Astrocyte (in vitro differentiated cells and primary cell): ENCODE results near the gene KCNAB3. TPM values are rescaled to one million over a fixed set of nuclear protein-coding genes. Genes with fewer than 3 reads are reported as not detected.

Experiments
- DNase-seq: peaks from one replicate; pipeline ENCODE4 v3.0.0-alpha.2; 2010; ENCODE audit warnings: low read depth
- FAIRE-seq: peaks from 2 replicates; lab custom pipeline; 2011; peaks lifted over from hg19 to GRCh38; lab: Jason Lieb, UNC
- H2AFZ ChIP-seq: 2 replicates; pipeline ENCODE4 v1.6.0; 2012; ENCODE audit warnings: low read depth, low read length, inconsistent platforms
- H3K27ac ChIP-seq: 2 replicates; pipeline ENCODE4 v1.5.1; 2011; ENCODE audit warnings: low read depth, low read length, inconsistent platforms
- H3K27me3 ChIP-seq: 2 replicates; pipeline ENCODE4 v1.6.0; 2011; ENCODE audit warnings: low read length, inconsistent platforms; ENCODE audit not compliant: insufficient read depth
- H3K36me3 ChIP-seq: 2 replicates; pipeline ENCODE4 v1.5.1; 2011; ENCODE audit warnings: low read length, inconsistent platforms; ENCODE audit not compliant: insufficient read depth
- H3K4me1 ChIP-seq: 2 replicates; pipeline ENCODE4 v1.5.1; 2011; ENCODE audit warnings: low read length, inconsistent platforms; ENCODE audit not compliant: insufficient read depth
- H3K4me2 ChIP-seq: 2 replicates; pipeline ENCODE4 v1.6.0; 2012; ENCODE audit warnings: low read length, inconsistent platforms
- H3K4me3 ChIP-seq: 2 replicates; pipeline ENCODE4 v1.5.1; 2011; ENCODE audit warnings: low read depth, mild to moderate bottlenecking, low read length, inconsistent platforms; ENCODE audit not compliant: insufficient read depth
- H3K79me2 ChIP-seq: 2 replicates; pipeline ENCODE4 v1.6.0; 2012; ENCODE audit warnings: mild to moderate bottlenecking, low read length, inconsistent platforms; ENCODE audit not compliant: insufficient read depth
- H3K9ac ChIP-seq: 2 replicates; pipeline ENCODE4 v1.6.0; 2012; ENCODE audit warnings: mild to moderate bottlenecking, low read length, inconsistent platforms
- H3K9me3 ChIP-seq: 2 replicates; pipeline ENCODE4 v1.5.1; 2012; ENCODE audit warnings: low read depth, mild to moderate bottlenecking, low read length, inconsistent platforms; ENCODE audit not compliant: insufficient read depth
- H4K20me1 ChIP-seq: 2 replicates; pipeline ENCODE4 v1.6.0; 2012; ENCODE audit warnings: low read length, inconsistent platforms; ENCODE audit not compliant: insufficient read depth
- H3K27ac Mint-ChIP-seq: one replicate; pipeline ENCODE4 v1.8.0; 2021; ENCODE audit warnings: mild to moderate bottlenecking, mixed read lengths; ENCODE audit not compliant: unreplicated experiment
- H3K27me3 Mint-ChIP-seq: one replicate; pipeline ENCODE4 v1.8.0; 2021; ENCODE audit warnings: low read depth, mixed read lengths; ENCODE audit not compliant: unreplicated experiment
- H3K36me3 Mint-ChIP-seq: one replicate; pipeline ENCODE4 v1.8.0; 2021; ENCODE audit warnings: low read depth, mixed read lengths; ENCODE audit not compliant: unreplicated experiment
- H3K4me1 Mint-ChIP-seq: one replicate; pipeline ENCODE4 v1.8.0; 2021; ENCODE audit warnings: low read depth, mixed read lengths; ENCODE audit not compliant: unreplicated experiment
- H3K4me3 Mint-ChIP-seq: one replicate; pipeline ENCODE4 v1.8.0; 2021; ENCODE audit warnings: mild to moderate bottlenecking, moderate library complexity, mixed read lengths; ENCODE audit not compliant: unreplicated experiment
- H3K9me3 Mint-ChIP-seq: one replicate; pipeline ENCODE4 v1.8.0; 2021; ENCODE audit warnings: mild to moderate bottlenecking, mixed read lengths; ENCODE audit not compliant: unreplicated experiment
- CTCF ChIP-seq: IDR thresholded peaks from 2 replicates; pipeline ENCODE4 v1.5.1; 2011; ENCODE audit warnings: low read depth, mild to moderate bottlenecking, inconsistent platforms, low read length, moderate library complexity; ENCODE audit not compliant: insufficient read depth
- EZH2 ChIP-seq: IDR thresholded peaks from 2 replicates; pipeline ENCODE4 v1.6.1; 2012; ENCODE audit warnings: mild to moderate bottlenecking, low read length, inconsistent platforms; ENCODE audit not compliant: insufficient read depth
- total RNA-seq: library from RNA; stranded (reverse); gene quantifications from 2 replicates; pipeline ENCODE4 v1.2.1, GENCODE V29; 2021

KCNAB3 gene
- total RNA-seq, 1 donor from 2014 or later: 1.4 TPM

DNA sequence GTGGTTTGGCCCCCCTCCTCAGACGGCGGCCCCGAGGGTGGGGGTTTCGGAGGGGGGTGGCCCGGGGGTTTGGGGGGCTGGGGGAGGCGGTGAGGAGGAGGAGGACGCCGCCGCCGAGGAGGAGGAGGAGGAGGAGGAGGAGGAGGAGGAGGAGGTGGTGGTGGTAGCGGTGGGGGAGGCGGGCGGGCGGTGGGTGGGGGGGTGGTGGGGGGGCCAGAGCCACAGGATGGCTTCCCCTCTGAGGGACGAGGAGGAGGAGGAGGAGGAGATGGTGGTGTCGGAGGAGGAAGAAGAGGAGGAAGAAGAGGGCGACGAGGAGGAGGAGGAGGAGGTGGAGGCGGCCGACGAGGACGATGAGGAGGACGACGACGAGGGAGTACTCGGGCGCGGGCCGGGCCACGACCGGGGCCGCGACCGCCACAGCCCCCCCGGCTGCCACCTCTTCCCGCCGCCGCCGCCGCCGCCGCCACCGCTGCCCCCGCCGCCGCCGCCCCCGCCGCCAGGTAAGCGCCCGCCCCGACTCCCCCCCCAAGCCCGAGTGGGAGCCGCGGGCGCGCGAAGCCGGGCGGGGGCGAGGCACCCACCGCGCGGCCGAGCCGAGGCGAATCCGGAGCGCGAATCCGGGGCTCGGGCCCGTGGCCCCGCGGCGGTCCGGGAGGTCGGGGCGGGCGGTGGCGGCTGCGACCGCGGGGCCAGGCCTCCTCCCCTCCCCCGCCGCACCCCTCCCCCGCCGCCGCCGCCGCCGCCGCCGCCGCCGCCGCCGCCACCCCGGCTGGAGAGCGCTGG, 44.9 kb downstream of the KCNAB3 start:
- H3K9me3 Mint-ChIP-seq: no peaks in the 10 kb centered on the region
- H3K4me3 Mint-ChIP-seq: peak overlapping the region; percentile 81
- Histone ChIP-seq H4K20me1 (peaks cover 21% of the 10 kb centered on the region), H3K4me2 (peak overlapping the region; percentile 96), H3K9me3 (no peaks in the 10 kb centered on the region), H2AFZ (no peak overlapping the region), H3K27ac (peak overlapping the region; percentile 84), H3K79me2 (peaks cover 32% of the 10 kb centered on the region), H3K4me3 (peak overlapping the region; percentile 71), H3K9ac (peak overlapping the region; percentile 87), H3K27me3 (no peaks in the 10 kb centered on the region), H3K4me1 (peaks cover 35% of the 10 kb centered on the region), H3K36me3 (peaks cover 14% of the 10 kb centered on the region)
- H3K36me3 Mint-ChIP-seq: peaks cover 3% of the 10 kb centered on the region
- H3K27me3 Mint-ChIP-seq: no peaks in the 10 kb centered on the region
- FAIRE-seq (no peak), DNase-seq (no peak)
- TF ChIP-seq CTCF: no peak
- TF ChIP-seq EZH2: no peak
- no peak overlapping the region for H3K27ac Mint-ChIP-seq
- H3K4me1 Mint-ChIP-seq: no peaks in the 10 kb centered on the region

DNA sequence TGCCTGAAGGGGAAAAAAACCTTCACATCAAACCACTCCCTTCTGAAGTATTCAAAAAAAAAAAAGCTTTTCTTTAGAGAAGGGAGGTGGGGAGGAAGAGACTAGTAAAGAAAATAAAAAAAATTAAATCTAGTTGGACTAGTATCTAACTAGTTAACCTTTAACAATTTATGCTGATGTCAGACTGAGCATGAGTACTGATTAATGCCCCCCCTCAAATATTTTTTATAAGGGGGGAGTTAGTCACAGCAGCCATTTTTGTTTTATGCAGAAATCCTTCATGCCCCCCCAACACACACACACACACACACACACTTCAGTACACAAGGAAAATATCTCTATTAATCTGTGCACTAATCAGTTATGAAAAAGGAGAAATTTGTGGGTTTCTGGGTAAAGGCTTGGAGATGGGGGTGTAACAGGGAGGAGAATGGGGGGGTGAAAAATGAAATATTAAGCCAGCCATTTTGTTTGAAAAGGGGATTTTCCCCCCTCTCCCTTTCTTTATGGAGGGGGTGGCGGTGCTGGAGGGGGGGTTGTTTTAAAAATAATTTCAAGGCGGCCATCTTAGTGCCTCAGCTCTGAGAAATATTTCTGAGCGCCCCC, 45.8 kb downstream of the KCNAB3 start:
- H4K20me1 ChIP-seq: peaks cover 12% of the 10 kb centered on the region
- no peaks in the 10 kb centered on the region for H3K9me3 Mint-ChIP-seq
- FAIRE-seq: no peak
- peak overlapping the region; percentile 75 for H3K9ac ChIP-seq
- TF ChIP-seq CTCF: no peak
- no peak for TF ChIP-seq EZH2
- peak overlapping the region; percentile 8 for H3K27ac ChIP-seq
- peaks cover 14% of the 10 kb centered on the region for H3K36me3 ChIP-seq
- H3K27me3 ChIP-seq: no peaks in the 10 kb centered on the region
- no peaks in the 10 kb centered on the region for H3K36me3 Mint-ChIP-seq
- H3K4me1 ChIP-seq: peaks cover 26% of the 10 kb centered on the region
- H3K4me1 Mint-ChIP-seq: no peaks in the 10 kb centered on the region
- peak overlapping the region; percentile 8 for H2AFZ ChIP-seq
- peak overlapping the region; percentile 82 for H3K4me3 Mint-ChIP-seq
- peak overlapping the region; percentile 83 for H3K4me2 ChIP-seq
- H3K4me3 ChIP-seq: peak overlapping the region; percentile 49
- H3K9me3 ChIP-seq: no peaks in the 10 kb centered on the region
- H3K27ac Mint-ChIP-seq: peak overlapping the region; percentile 15
- no peaks in the 10 kb centered on the region for H3K27me3 Mint-ChIP-seq
- H3K79me2 ChIP-seq: peaks cover 23% of the 10 kb centered on the region
- peak; percentile 45 for DNase-seq

- Histone ChIP-seq H4K20me1 (no peaks in the 10 kb centered on the region), H3K79me2 (peaks cover 12% of the 10 kb centered on the region), H3K9ac (no peak overlapping the region), H3K27ac (no peak overlapping the region), H3K36me3 (peaks cover 14% of the 10 kb centered on the region), H3K4me3 (no peak overlapping the region), H3K27me3 (no peaks in the 10 kb centered on the region), H3K9me3 (no peaks in the 10 kb centered on the region), H3K4me2 (peak overlapping the region; percentile 12), H3K4me1 (peaks cover 13% of the 10 kb centered on the region), H2AFZ (no peak overlapping the region)
- no peak for FAIRE-seq
- Mint-ChIP-seq H3K27me3 (no peaks in the 10 kb centered on the region), H3K27ac (no peak overlapping the region), H3K9me3 (no peaks in the 10 kb centered on the region), H3K4me3 (no peak overlapping the region), H3K36me3 (no peaks in the 10 kb centered on the region), H3K4me1 (no peaks in the 10 kb centered on the region)
- no peak for DNase-seq
- TF ChIP-seq CTCF: no peak
- no peak for TF ChIP-seq EZH2
These were observed 47.0 kb downstream of the KCNAB3 start for GRCh38 chr17:7882629-7883028.
